HG02588 (cell line): Measurements from ENCODE around the gene OR6S1.

ENCODE experiments used
- ATAC-seq: cut with Tn5 transposase; IDR thresholded peaks from one replicate; pipeline ENCODE4 v1.9.1; 2021; ENCODE audit warnings: mild to moderate bottlenecking, moderate library complexity; ENCODE audit not compliant: unreplicated experiment

OR6S1 gene, protein sequence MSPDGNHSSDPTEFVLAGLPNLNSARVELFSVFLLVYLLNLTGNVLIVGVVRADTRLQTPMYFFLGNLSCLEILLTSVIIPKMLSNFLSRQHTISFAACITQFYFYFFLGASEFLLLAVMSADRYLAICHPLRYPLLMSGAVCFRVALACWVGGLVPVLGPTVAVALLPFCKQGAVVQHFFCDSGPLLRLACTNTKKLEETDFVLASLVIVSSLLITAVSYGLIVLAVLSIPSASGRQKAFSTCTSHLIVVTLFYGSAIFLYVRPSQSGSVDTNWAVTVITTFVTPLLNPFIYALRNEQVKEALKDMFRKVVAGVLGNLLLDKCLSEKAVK

DNA sequence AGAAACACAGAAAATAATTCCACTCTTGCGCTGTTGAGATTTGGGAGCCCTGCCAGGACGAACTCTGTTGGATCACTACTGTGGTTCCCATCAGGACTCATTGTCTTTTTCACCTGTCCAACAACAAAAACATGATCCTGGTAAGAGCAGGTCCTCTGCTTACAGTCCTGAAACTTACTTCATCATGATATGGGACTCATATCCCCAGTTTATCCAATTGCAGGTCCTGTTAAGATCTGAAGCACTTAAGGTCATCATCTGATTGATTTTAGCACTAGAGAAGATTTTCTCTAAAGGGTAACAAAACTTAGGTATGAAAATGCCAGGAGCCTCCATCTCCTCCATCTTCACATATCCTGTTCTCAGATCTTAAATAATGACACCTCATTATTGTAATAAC is at the start of gene OR6S1:
OR6S1 (minus strand) TSS at position 101 of the 400 bp plus-strand sequence; CDS start at position 101, 0 bp downstream.
- no peak for ATAC-seq

DNA sequence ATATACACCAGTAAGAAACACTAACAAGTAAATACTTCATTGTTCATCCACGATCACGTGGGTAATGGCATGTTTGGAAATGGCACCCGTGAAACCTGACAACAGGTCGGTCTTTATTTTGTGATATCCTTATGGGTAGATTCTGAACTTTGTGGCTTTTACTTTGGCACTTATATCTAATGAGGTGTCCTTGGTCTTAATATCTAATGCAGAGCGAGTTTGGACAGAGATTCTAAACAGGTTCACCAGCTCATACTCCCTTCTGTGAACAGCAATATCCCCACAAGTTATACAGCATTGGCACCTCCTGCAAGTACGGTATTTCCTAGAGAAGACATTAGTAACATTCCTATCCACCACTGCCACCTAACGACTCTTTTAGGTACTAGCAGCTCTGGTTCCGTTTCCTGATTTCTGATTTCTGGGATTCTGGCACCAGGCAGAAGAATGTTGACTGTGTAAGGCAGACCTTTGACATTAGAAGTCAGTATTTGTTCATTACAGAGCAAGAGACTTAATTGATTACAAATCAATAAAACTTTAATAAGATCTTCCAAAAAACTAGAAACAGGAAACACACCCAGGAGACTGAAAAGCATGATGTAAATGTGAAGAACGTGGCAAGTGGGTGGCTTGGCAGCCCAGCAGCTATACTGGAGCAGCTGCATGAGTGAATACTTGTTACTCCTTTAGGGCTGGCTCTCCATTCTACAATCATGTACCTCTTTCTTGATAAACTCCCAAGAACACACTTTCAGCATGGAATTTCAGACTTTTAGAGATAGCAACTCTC is 49.6 kb upstream of the OR6S1 start:
- ATAC-seq = peak; percentile 74

GRCh38 chr14:20688167-20688839 is 46.8 kb upstream of the OR6S1 start, which contains the start of gene ANG:
Gene ANG, plus strand, starts transcription at chr14:20688764. Its CDS starts 4,801 bp downstream, at chr14:20693565.
- ATAC-seq = no peak

- ATAC-seq = no peak
Observed at GRCh38 chr14:20687362-20688166, 46.1 kb upstream of the OR6S1 start.

GRCh38 chr14:20686386-20687143 is 45.1 kb upstream of the OR6S1 start:
- no peak for ATAC-seq

GRCh38 chr14:20684662-20685456 is 43.4 kb upstream of the OR6S1 start:
- no peak for ATAC-seq

- ATAC-seq = peak; percentile 25
Observed at GRCh38 chr14:20683891-20684661, 42.6 kb upstream of the OR6S1 start, which contains the start of gene RNASE4. Gene RNASE4, plus strand, starts transcription at chr14:20684560. Its CDS starts 14,812 bp downstream, at chr14:20699372.

DNA sequence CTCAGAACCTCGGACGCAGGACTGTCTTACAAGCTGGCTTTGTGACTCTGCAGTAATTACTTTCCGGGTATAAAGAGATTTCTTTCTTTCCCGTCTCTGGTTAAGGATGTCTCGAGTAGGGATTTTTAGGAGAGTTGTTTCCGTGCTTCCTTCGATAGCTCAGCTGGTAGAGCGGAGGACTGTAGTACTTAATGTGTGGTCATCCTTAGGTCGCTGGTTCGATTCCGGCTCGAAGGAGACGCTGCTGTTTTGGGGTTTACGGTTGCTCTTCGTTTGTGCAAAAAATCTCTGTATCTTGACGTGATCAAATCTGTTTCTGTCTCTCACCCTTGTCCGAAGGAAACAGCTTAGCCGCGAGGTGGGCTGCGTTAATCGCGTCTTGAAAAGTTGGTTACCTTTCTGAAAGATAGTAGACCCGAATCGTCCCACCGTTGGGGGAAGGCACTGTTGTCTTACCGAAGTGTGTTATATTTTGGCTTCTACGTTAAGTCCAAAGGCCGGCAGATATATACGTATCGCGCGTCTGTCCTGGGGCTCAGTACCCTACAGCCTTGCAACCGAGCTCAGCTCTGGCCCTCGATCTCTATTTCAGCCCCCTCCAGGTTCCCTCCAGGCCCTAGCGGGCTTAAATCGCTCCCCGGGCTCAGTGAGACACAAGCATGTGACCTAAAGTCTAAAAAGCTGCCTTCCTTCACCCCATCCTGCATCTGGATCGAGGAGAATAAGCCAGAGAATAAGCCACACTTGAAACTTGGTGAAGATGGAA is 41.8 kb upstream of the OR6S1 start:
- ATAC-seq = peak; percentile 24

- ATAC-seq = peak; percentile 35
Observed at GRCh38 chr14:20682435-20683124, 41.1 kb upstream of the OR6S1 start.

- ATAC-seq = no peak
Observed at GRCh38 chr14:20682127-20682434, 40.6 kb upstream of the OR6S1 start.

DNA sequence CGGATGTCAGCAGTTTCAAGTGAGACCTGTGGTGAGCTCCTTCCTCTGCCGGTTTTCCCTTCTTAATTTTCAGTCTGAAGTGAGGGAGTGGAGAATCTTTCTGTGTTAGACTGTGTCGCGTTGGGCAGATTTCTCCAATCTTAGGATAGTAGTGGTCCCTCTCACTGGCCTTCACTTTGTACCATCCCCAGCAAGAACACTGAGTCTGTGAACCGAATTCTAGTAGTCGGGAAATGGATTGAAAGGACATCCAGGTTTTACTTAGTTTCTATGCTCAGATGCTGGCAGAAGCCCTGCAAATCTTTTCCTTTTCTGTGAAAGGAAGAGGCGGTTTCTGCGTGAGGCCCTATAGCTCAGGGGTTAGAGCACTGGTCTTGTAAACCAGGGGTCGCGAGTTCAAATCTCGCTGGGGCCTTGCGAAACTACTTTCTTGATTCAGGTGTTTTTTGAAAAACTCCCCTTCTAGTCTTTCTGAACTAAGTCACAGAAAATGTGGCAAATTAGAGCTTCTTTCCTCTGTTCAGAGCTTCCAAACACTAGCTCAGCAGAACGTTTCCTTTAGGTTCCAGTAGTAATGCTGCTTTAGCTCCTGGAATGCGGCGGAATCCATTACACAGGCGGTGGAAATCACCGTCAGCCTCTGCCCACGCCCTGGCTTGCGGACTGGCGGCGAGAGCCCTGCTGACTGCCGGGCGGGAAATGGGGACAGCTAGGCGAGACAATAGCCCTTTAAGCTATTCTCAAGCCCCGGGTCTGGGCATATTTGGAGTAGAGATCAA is 40.0 kb upstream of the OR6S1 start:
- ATAC-seq = peak; percentile 18

DNA sequence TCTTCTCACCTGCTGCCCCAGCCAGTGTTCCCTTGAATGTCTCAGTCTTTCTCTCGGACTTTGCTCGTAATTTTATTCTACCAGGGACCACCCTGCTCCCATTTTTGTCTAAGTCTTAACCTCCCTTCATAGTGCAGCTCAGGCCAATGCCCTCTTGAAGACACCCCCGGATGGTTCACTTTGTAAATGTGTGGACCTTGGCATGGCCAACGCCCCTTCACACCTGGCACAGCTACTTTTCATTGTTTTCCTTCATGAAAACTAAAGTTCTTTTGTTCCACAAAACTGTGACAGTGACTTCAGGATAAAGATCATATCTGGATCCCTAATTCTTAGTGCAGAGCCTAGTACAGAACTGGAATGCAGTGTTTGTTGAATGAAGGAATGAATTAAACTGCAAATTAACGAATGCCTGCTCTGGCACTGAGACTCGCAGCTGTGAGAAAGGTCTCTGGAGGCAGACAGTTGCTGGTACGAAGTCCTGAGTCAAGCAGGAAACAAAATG is 39.4 kb upstream of the OR6S1 start:
- peak; percentile 24 for ATAC-seq

- no peak for ATAC-seq
Observed at GRCh38 chr14:20680363-20680762, 38.9 kb upstream of the OR6S1 start.

- ATAC-seq = no peak
Observed at GRCh38 chr14:20679907-20680306, 38.4 kb upstream of the OR6S1 start.

DNA sequence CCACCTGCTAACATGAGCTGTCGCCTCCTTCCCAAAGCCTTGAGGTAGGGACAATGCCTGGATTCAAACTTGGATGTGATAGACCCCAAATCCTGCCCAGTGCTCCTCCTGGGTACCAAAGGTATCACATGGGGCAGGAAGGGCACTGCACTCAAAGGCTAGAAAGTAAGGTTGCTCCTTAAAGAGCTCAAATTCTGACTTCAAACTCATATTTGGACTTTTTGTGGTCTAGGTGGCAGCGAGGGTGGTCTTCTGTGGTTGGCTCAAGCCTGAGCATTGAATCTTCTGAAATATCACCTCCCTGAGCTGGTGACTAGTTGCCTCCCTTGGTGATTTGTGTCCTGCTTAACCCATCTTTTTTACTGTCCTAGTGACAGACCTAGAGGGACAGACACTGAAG is 34.6 kb upstream of the OR6S1 start:
- ATAC-seq = no peak

DNA sequence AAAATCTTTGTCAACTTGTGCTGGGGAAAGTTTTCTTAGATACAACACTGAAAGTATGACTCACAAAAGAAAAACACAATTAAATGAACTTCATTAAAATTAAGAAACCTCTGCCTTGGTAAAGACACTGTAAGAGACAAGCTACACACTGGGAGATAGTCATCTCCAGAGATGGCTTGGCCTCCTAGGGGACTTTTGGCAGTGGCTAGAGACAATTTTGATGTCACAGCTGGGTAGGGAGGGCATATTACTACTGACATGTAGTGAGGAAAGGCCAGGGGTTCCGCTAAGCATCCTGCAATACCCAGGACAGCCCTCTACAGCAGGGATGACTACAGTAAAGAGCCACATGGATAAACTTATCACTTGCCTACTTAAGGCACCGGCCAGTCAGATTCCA is 34.2 kb upstream of the OR6S1 start:
- ATAC-seq = no peak
